ENCODE data around the gene FUT1. TPM values are rescaled to one million over a fixed set of nuclear protein-coding genes. Genes with fewer than 3 reads are reported as not detected.

Gene FUT1
- total RNA-seq, 4 donors from 2014 or later = 0.83 to 2.5 (median 2.1) TPM

- no peaks in the 10 kb centered on the region for H3K36me3 ChIP-seq
- no peak overlapping the region for H3K27ac ChIP-seq (replicated peaks in 1 of 4)
- no peak overlapping the region for H3K4me3 ChIP-seq
- no peaks in the 10 kb centered on the region for H3K27me3 ChIP-seq
- no peak for DNase-seq (ENCODE audit: extremely low spot score)
- TF ChIP-seq POLR2A (IDR thresholded peaks at IDR 0.05; ENCODE audit: low read depth) = no peak
- no peak for TF ChIP-seq POLR2AphosphoS5 (IDR thresholded peaks at IDR 0.05)
- no peak for TF ChIP-seq EP300 (IDR thresholded peaks at IDR 0.05)
- no peak for TF ChIP-seq CTCF (IDR thresholded peaks at IDR 0.05)
- 63% methylated on average over 1 of the region's 1 CpG for WGBS
- no peaks in the 10 kb centered on the region for H3K9me3 ChIP-seq
- intact Hi-C loops (cut with DNase I) = no loop called here
- peaks cover 8 to 21% (median 20%) of the 10 kb centered on the region in 4 donors for H3K4me1 ChIP-seq
These were observed 27.2 kb upstream of the FUT1 start for GRCh38 chr19:48779636-48780035.

- no peak for DNase-seq (ENCODE audit: extremely low spot score)
- Histone ChIP-seq H3K4me1 (peaks cover 4 to 18% (median 17%) of the 10 kb centered on the region in 4 donors), H3K36me3 (no peaks in the 10 kb centered on the region), H3K27me3 (no peaks in the 10 kb centered on the region), H3K9me3 (no peaks in the 10 kb centered on the region), H3K4me3 (no peak overlapping the region), H3K27ac (replicated peaks in 1 of 4) (no peak overlapping the region)
- WGBS = 96% methylated on average over 11 of the region's 12 CpGs
- TF ChIP-seq CTCF (IDR thresholded peaks at IDR 0.05) (no peak), EP300 (IDR thresholded peaks at IDR 0.05) (no peak)
- intact Hi-C loops (cut with DNase I) = no loop called here
These were observed 25.3 kb upstream of the FUT1 start for GRCh38 chr19:48777720-48778119.

- WGBS = 95% methylated on average over 5 of the region's 5 CpGs
- H3K36me3 ChIP-seq = no peaks in the 10 kb centered on the region
- H3K27ac ChIP-seq (replicated peaks in 1 of 4) = no peak overlapping the region
- H3K27me3 ChIP-seq = no peaks in the 10 kb centered on the region
- no peaks in the 10 kb centered on the region for H3K9me3 ChIP-seq
- H3K4me3 ChIP-seq = no peak overlapping the region
- no peak for TF ChIP-seq EP300 (IDR thresholded peaks at IDR 0.05)
- no peak for TF ChIP-seq POLR2A (IDR thresholded peaks at IDR 0.05; ENCODE audit: low read depth)
- no peak for TF ChIP-seq CTCF (IDR thresholded peaks at IDR 0.05)
- no peak for TF ChIP-seq POLR2AphosphoS5 (IDR thresholded peaks at IDR 0.05)
- intact Hi-C loops (cut with DNase I) = no loop called here
- DNase-seq (ENCODE audit: extremely low spot score) = no peak
- peaks cover 4 to 13% (median 11%) of the 10 kb centered on the region in 4 donors for H3K4me1 ChIP-seq
These were observed 24.7 kb upstream of the FUT1 start for GRCh38 chr19:48777139-48777538.

DNA sequence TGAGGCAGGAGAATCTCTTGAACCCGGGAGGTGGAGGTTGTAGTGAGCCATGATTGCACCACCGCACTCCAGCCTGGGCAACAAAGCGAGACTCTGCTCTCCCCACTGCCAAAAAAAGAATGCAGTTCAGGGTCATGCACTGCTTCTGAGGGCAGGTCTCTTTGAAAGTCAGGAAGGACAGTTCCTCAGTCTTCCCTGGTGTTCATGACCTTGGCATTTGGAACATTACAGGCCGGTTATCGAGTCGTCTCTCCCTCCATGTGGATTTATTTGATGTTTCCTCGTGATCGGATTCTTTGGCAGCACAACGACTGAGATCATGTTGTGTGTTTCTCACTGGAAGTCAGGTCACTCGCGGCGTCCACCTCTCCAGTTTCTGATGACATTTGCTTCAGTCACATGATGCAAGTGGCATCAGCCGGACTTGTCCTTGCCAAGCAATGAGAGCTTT, 20.1 kb upstream of the FUT1 start:
- 65% methylated on average over 13 of the region's 13 CpGs for WGBS
- no peak for DNase-seq (ENCODE audit: extremely low spot score)
- no peak for TF ChIP-seq EP300 (IDR thresholded peaks at IDR 0.05)
- TF ChIP-seq POLR2AphosphoS5 (IDR thresholded peaks at IDR 0.05) = no peak
- no peak for TF ChIP-seq POLR2A (IDR thresholded peaks at IDR 0.05; ENCODE audit: low read depth)
- no peak for TF ChIP-seq CTCF (IDR thresholded peaks at IDR 0.05)
- Histone ChIP-seq H3K4me3 (no peak overlapping the region), H3K4me1 (no peaks in the 10 kb centered on the region), H3K27ac (replicated peaks in 1 of 4) (no peak overlapping the region), H3K27me3 (peaks cover 0 to 16% (median 0%) of the 10 kb centered on the region in 4 donors), H3K9me3 (no peaks in the 10 kb centered on the region), H3K36me3 (no peaks in the 10 kb centered on the region)
- intact Hi-C loops (cut with DNase I) = no loop called here

DNA sequence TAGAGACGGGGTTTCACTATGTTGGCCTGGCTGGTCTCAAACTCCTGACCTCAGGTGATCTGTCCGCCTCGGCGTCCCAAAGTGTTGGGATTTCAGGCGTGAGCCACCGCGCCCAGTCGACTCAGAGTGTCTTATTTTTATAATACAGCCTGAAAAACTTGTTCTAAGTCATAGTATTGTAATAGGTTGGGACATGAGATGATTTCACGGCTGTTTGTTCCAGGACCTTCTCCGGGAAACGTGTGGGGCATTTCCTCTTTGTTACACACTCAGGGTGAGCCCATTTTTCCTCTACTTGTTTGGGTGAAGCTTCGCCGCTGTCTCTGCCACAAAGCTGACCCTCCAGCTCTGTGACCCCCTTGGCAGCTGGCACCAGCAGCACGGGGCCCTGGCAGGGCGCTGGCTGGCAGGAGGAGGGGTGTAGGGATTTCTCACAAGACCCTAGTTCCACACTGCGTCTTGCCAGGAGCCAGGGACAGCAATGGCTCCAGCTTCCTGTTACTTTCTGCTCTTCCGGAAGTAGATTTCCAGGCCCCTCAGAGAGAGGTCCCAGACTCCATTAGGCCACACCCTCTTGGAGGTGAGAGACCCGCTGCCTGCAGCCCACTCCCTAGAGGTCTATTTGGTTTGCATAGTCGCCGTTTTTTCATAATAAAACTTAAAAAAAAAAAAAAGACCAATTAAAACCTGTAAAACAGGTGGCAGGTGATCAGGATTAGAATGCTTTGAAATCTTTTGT, 18.5 kb upstream of the FUT1 start:
- Histone ChIP-seq H3K27me3 (peaks cover 0 to 26% (median 0%) of the 10 kb centered on the region in 4 donors), H3K4me3 (no peak overlapping the region), H3K9me3 (no peaks in the 10 kb centered on the region), H3K36me3 (no peaks in the 10 kb centered on the region), H3K27ac (replicated peaks in 1 of 4) (no peak overlapping the region), H3K4me1 (no peaks in the 10 kb centered on the region)
- WGBS = 73% methylated on average over 20 of the region's 20 CpGs
- no peak for DNase-seq (ENCODE audit: extremely low spot score)
- TF ChIP-seq EP300 (IDR thresholded peaks at IDR 0.05) (no peak), POLR2AphosphoS5 (IDR thresholded peaks at IDR 0.05) (no peak), POLR2A (IDR thresholded peaks at IDR 0.05; ENCODE audit: low read depth) (no peak), CTCF (IDR thresholded peaks at IDR 0.05) (no peak)
- intact Hi-C loops (cut with DNase I) = no loop called here
